Adrenal gland (tissue), 12 donors: ENCODE data around the gene HNRNPA3. TPM values are rescaled to one million over a fixed set of nuclear protein-coding genes. Genes with fewer than 3 reads are reported as not detected.
"Not testable (repeated sequence)": the region's sequence is repeated elsewhere in the genome, so short reads cannot be mapped to it uniquely, and the experiment has no call there.

ENCODE experiments used
- DNase-seq, 7 donors: peaks; one replicate each; pipeline ENCODE4 v3.0.0-alpha.2; 2019 to 2020
- H3K27ac ChIP-seq, 5 donors: fragments of 200-600 bp; sonication (generic) in 4 of 5; 1 replicate in 3 of 5; 2 replicates in 2 of 5; pipeline versions ENCODE4 v1.5.1 to v1.8.0; 2016 to 2020; ENCODE audit warnings: mild to moderate bottlenecking in 1 of 5
- H3K27me3 ChIP-seq: fragments of 200-600 bp; 2 replicates; pipeline ENCODE4 v1.8.0; 2021
- H3K36me3 ChIP-seq, 2 donors: fragments of 200-600 bp; replicated peaks in 1 of 2; 1 replicate in 1 of 2; 2 replicates in 1 of 2; pipeline versions ENCODE4 v1.5.1 to v1.8.0; 2018 to 2022
- H3K4me1 ChIP-seq, 2 donors: fragments of 200-600 bp; replicated peaks in 1 of 2; 1 replicate in 1 of 2; 2 replicates in 1 of 2; pipeline versions ENCODE4 v1.5.1 to v1.8.0; 2018 to 2021
- H3K4me3 ChIP-seq, 4 donors: fragments of 200-600 bp; sonication (generic) in 3 of 4; one replicate each; pipeline ENCODE4 v1.5.1; 2016 to 2018
- H3K9me3 ChIP-seq, 3 donors: fragments of 200-600 bp; sonication (generic) in 1 of 3; replicated peaks in 1 of 3; 1 replicate in 2 of 3; 2 replicates in 1 of 3; pipeline versions ENCODE4 v1.5.1 to v1.8.0; 2016 to 2021
- CTCF ChIP-seq, 6 experiments: fragments of 450-650 bp in 4 of 6; fragments of 200-600 bp in 2 of 6; sonication (generic) in 1 of 6; IDR thresholded peaks; 1 replicate in 5 of 6; 2 replicates in 1 of 6; pipeline versions ENCODE4 v1.5.1 to v1.8.0; 2016 to 2021; ENCODE audit warnings: antibody characterized with exemption in 6 of 6, mild to moderate bottlenecking in 2 of 6, moderate library complexity in 1 of 6
- POLR2A ChIP-seq, 2 donors: fragments of 450-650 bp; IDR thresholded peaks; one replicate each; pipeline ENCODE4 v1.6.1; 2017; ENCODE audit warnings: antibody characterized with exemption in 2 of 2, mild to moderate bottlenecking in 2 of 2, moderate library complexity in 1 of 2
- WGBS, 4 donors: extraction: QIAGEN DNeasy Blood & Tissue Kit in 2 of 4; methylation state at CpG; one replicate each; pipeline versions ENCODE4 v1.1.5 to v1.1.7; 2013 to 2017; 5-methylcytosine and 5-hydroxymethylcytosine counted together
- intact Hi-C, 2 donors: fragments of 100-400 bp; cut with DNase I; formaldehyde crosslinking; loops; one replicate each; pipeline versions ENCODE4 v1.14.1 to v1.15.0; 2022 to 2023
- polyA plus RNA-seq, 3 donors: library from polyadenylated mRNA; stranded (reverse); fragments of 200-250 nt in 2 of 3; fragments of 350-450 nt in 1 of 3; fragmentation: Illumina TruSeq in 1 of 3; extraction: RNeasy Lipid Tissue Mini Kit (QIAGEN cat#74804) in 1 of 3; gene quantifications; one replicate each; pipeline ENCODE4 v1.2.3, GENCODE V29; 2013 to 2014
- total RNA-seq, 9 donors: library from RNA; depleted of rRNA in 4 of 9; stranded (reverse); fragments of >200 nt in 4 of 9; fragments of 120-200 nt in 1 of 9; fragmentation: NEBNext Ultra II Directional in 1 of 9; extraction: Animal tissue kit (Norgen Biotek cat#: 25700) in 1 of 9; gene quantifications; one replicate each; pipeline versions ENCODE4 v1.1.0 to v1.2.4, GENCODE V29; 2013 to 2023
- donor health status: healthy with polysubstance abuse.
- donor health status: Bipolar disorder and iron deficiency.
- donor health status: DM: yes; HTN: yes; CAD: no.
- donor health status: DM: no; HTN: no; CAD: no.
- donor health status: DM: no; HTN: no; CAD: no.
- donor health status: DM: yes; HTN: yes; CAD: no.

The HNRNPA3 gene
- total and polyA plus RNA-seq, 12 donors = 22.6 to 223 (median 107) TPM

GRCh38 chr2:177211576-177212105 lies 953 bp upstream of the HNRNPA3 start:
- H3K27ac ChIP-seq = peak overlapping the region; percentile 98 to 100 (median 99)
- peaks cover 34 to 40% of the 10 kb centered on the region in 2 donors for H3K4me1 ChIP-seq
- 4 to 8% (median 6%) methylated on average over 6 of the region's 6 CpGs for WGBS, 4 donors
- H3K27me3 ChIP-seq = no peaks in the 10 kb centered on the region
- peaks cover 0 to 12% of the 10 kb centered on the region in 2 donors for H3K36me3 ChIP-seq
- no peak for DNase-seq
- no peaks in the 10 kb centered on the region for H3K9me3 ChIP-seq
- peak overlapping the region in 3 of 4 donors; percentile 49 to 81 (median 64) for H3K4me3 ChIP-seq
- intact Hi-C loops = loop anchor here in 1 of 2 donors (10.0 kb wide), 1 partner anchor 47 kb away; no protein-coding TSS in a partner anchor
- no peak for TF ChIP-seq CTCF (IDR thresholded peaks at IDR 0.05)
- TF ChIP-seq POLR2A (IDR thresholded peaks at IDR 0.05) = no peak

- H3K27ac ChIP-seq = peak overlapping the region; percentile 98 to 100 (median 100)
- peak overlapping the region; percentile 48 to 79 (median 75) for H3K4me3 ChIP-seq
- peaks cover 0 to 27% of the 10 kb centered on the region in 2 donors for H3K36me3 ChIP-seq
- DNase-seq = peak; percentile 94 to 98 (median 96)
- peaks cover 37 to 49% of the 10 kb centered on the region in 2 donors for H3K4me1 ChIP-seq
- no peaks in the 10 kb centered on the region for H3K9me3 ChIP-seq
- TF ChIP-seq CTCF (IDR thresholded peaks at IDR 0.05) (peak in 1 of 6 experiments; percentile 3), POLR2A (IDR thresholded peaks at IDR 0.05) (peak in 1 of 2 donors; percentile 51)
- no peaks in the 10 kb centered on the region for H3K27me3 ChIP-seq
- WGBS, 4 donors = 0 to 1% (median 0%) methylated on average over 26 to 74 of the region's 74 CpGs
- intact Hi-C loops = loop anchor here in 1 of 2 donors (10.0 kb wide), 1 partner anchor 48 kb away; no protein-coding TSS in a partner anchor
These were observed 580 bp downstream of the HNRNPA3 start for GRCh38 chr2:177212891-177213856.

- Histone ChIP-seq H3K27me3 (no peaks in the 10 kb centered on the region), H3K9me3 (no peaks in the 10 kb centered on the region), H3K4me3 (no peak overlapping the region), H3K36me3 (peaks cover 0 to 65% of the 10 kb centered on the region in 2 donors), H3K4me1 (peaks cover 29 to 47% of the 10 kb centered on the region in 2 donors), H3K27ac (no peak overlapping the region)
- intact Hi-C loops = loop anchor here (5.0 to 10.0 kb wide), 2 partner anchors 45 to 53 kb away; partner anchors contain the start of gene NFE2L2 (in 2 of the 2)
- WGBS, 4 donors = 74 to 79% (median 77%) methylated on average over 5 of the region's 5 CpGs
- TF ChIP-seq CTCF (IDR thresholded peaks at IDR 0.05) (no peak), POLR2A (IDR thresholded peaks at IDR 0.05) (no peak)
- no peak for DNase-seq
These were observed 4.8 kb downstream of the HNRNPA3 start for GRCh38 chr2:177217247-177217843.

- H3K27me3 ChIP-seq, H3K27ac ChIP-seq, DNase-seq, H3K9me3 ChIP-seq, H3K4me3 ChIP-seq: not testable (repeated sequence)
- WGBS, 4 donors = 93 to 99% (median 94%) methylated on average over 2 of the region's 2 CpGs
- Histone ChIP-seq H3K36me3 (peaks cover 0 to 72% of the 10 kb centered on the region in 2 donors), H3K4me1 (peaks cover 15 to 38% of the 10 kb centered on the region in 2 donors)
- intact Hi-C loops = loop anchor here (5.0 to 10.0 kb wide), 2 partner anchors 43 to 55 kb away; partner anchors contain the start of gene NFE2L2 (in 2 of the 2)
These were observed 7.2 kb downstream of the HNRNPA3 start for GRCh38 chr2:177219787-177220186.
